H1 (cell line): Measurements from ENCODE around the gene FHAD1. TPM values are rescaled to one million over a fixed set of nuclear protein-coding genes. Genes with fewer than 3 reads are reported as not detected.

ENCODE experiments used
- CTCF ChIA-PET: fragments of 300-600 bp; sonication (Branson Sonifier 250); formaldehyde crosslinking; loops from one replicate; lab custom pipeline; 2021; ENCODE audit not compliant: partially characterized antibody; lab: Charles Lee
- POLR2A ChIA-PET: fragments of 300-600 bp; sonication (Branson Sonifier 250); formaldehyde crosslinking; loops from one replicate; lab custom pipeline; 2021; ENCODE audit warnings: inconsistent platforms; ENCODE audit not compliant: partially characterized antibody; lab: Charles Lee
- DNase-seq, 2 experiments: peaks; one replicate each; pipeline versions ENCODE4 v3.0.0 to v3.0.0-alpha.2; 2010 to 2022; ENCODE audit warnings: low spot score in 2 of 2, low read depth in 1 of 2, mixed read lengths in 1 of 2
- FAIRE-seq: peaks from 2 replicates; lab custom pipeline; 2011; peaks lifted over from hg19 to GRCh38; lab: Jason Lieb, UNC
- H2AFZ ChIP-seq: 2 replicates; pipeline ENCODE4 v1.8.1; 2012; ENCODE audit warnings: low read length, inconsistent platforms
- H2AK5ac ChIP-seq: 2 replicates; pipeline ENCODE4 v1.6.1; 2013; ENCODE audit warnings: low read depth, low read length
- H2BK120ac ChIP-seq: replicated peaks from 2 replicates; pipeline ENCODE3; 2013; ENCODE audit warnings: low read depth, low read length, inconsistent platforms
- H2BK12ac ChIP-seq: 2 replicates; pipeline ENCODE4 v1.6.1; 2013; ENCODE audit warnings: low read depth, low read length
- H2BK15ac ChIP-seq: 2 replicates; pipeline ENCODE4 v1.6.1; 2013; ENCODE audit warnings: low read length
- H2BK20ac ChIP-seq: 2 replicates; pipeline ENCODE4 v1.6.1; 2013; ENCODE audit warnings: low read length
- H2BK5ac ChIP-seq: 2 replicates; pipeline ENCODE4 v1.6.1; 2013; ENCODE audit warnings: low read depth, low read length
- H3K14ac ChIP-seq: 2 replicates; pipeline ENCODE4 v1.6.1; 2013; ENCODE audit warnings: inconsistent platforms; ENCODE audit not compliant: insufficient read length
- H3K18ac ChIP-seq: 2 replicates; pipeline ENCODE4 v1.6.1; 2013; ENCODE audit warnings: low read length; ENCODE audit errors: extremely low read depth
- H3K23ac ChIP-seq: 2 replicates; pipeline ENCODE4 v1.6.1; 2013; ENCODE audit warnings: inconsistent platforms; ENCODE audit not compliant: insufficient read length
- H3K23me2 ChIP-seq: 2 replicates; pipeline ENCODE4 v1.6.1; 2013; ENCODE audit warnings: low read depth, low read length
- H3K27ac ChIP-seq: 2 replicates; pipeline ENCODE4 v1.6.1; 2011; ENCODE audit warnings: low read depth, low read length, inconsistent platforms
- H3K27me3 ChIP-seq, 4 experiments: replicated peaks in 1 of 4; 1 replicate in 1 of 4; 2 replicates in 3 of 4; pipeline versions ENCODE4 v1.6.1 to v1.8.1; 2011 to 2013; ENCODE audit warnings: low read length in 3 of 4, mild to moderate bottlenecking in 3 of 4, inconsistent platforms in 2 of 4, mixed read lengths in 2 of 4, moderate library complexity in 1 of 4; ENCODE audit not compliant: control insufficient read depth in 3 of 4, insufficient read depth in 3 of 4; ENCODE audit errors: extremely low read depth in 1 of 4
- H3K36me3 ChIP-seq, 4 experiments: 2 replicates each; pipeline versions ENCODE4 v1.6.1 to v1.8.1; 2011 to 2013; ENCODE audit warnings: mild to moderate bottlenecking in 4 of 4, low read length in 3 of 4, moderate library complexity in 2 of 4, control low read depth in 1 of 4, inconsistent platforms in 1 of 4; ENCODE audit not compliant: insufficient read depth in 4 of 4, control insufficient read depth in 2 of 4
- H3K4ac ChIP-seq: replicated peaks from 2 replicates; pipeline ENCODE3; 2013; ENCODE audit warnings: low read length, low read depth, mixed read lengths, inconsistent platforms; ENCODE audit not compliant: insufficient read length
- H3K4me1 ChIP-seq, 4 experiments: replicated peaks in 1 of 4; 1 replicate in 1 of 4; 2 replicates in 3 of 4; pipeline versions ENCODE4 v1.6.1 to v1.8.1; 2011 to 2013; ENCODE audit warnings: low read length in 3 of 4, inconsistent platforms in 2 of 4, mixed read lengths in 1 of 4; ENCODE audit not compliant: insufficient read depth in 4 of 4, control insufficient read depth in 3 of 4
- H3K4me2 ChIP-seq, 2 experiments: 2 replicates each; pipeline versions ENCODE4 v1.6.1 to v1.8.1; 2011 to 2013; ENCODE audit warnings: low read depth in 2 of 2, low read length in 2 of 2, control low read depth in 1 of 2, inconsistent platforms in 1 of 2, mild to moderate bottlenecking in 1 of 2; ENCODE audit not compliant: insufficient read depth in 1 of 2
- H3K4me3 ChIP-seq, 4 experiments: fragments of 200-600, 300-600 bp in 1 of 4; sonication (generic), shearing (Covaris generic), sonication (Bioruptor Twin) in 1 of 4; 2 replicates each; pipeline versions ENCODE4 v1.5.1 to v1.8.1; 2011 to 2016; ENCODE audit warnings: low read length in 4 of 4, low read depth in 3 of 4, control low read depth in 2 of 4, inconsistent platforms in 2 of 4, mild to moderate bottlenecking in 2 of 4, mixed read lengths in 1 of 4, moderate library complexity in 1 of 4; ENCODE audit not compliant: insufficient read depth in 2 of 4; ENCODE audit errors: extremely low read depth in 1 of 4
- H3K56ac ChIP-seq: replicated peaks from 2 replicates; pipeline ENCODE3; 2013; ENCODE audit warnings: low read depth, mild to moderate bottlenecking, mixed read lengths, low read length, inconsistent platforms; ENCODE audit not compliant: insufficient read length
- H3K79me1 ChIP-seq: 2 replicates; pipeline ENCODE4 v1.6.1; 2013; ENCODE audit warnings: low read depth, low read length, control low read depth
- H3K79me2 ChIP-seq, 2 experiments: 2 replicates each; pipeline versions ENCODE4 v1.6.1 to v1.8.1; 2012 to 2013; ENCODE audit warnings: low read length in 2 of 2, mild to moderate bottlenecking in 2 of 2, inconsistent platforms in 1 of 2; ENCODE audit not compliant: insufficient read depth in 2 of 2, control insufficient read depth in 1 of 2
- H3K9ac ChIP-seq, 4 experiments: replicated peaks in 1 of 4; 1 replicate in 1 of 4; 2 replicates in 3 of 4; pipeline versions ENCODE4 v1.6.1 to v1.8.1; 2011 to 2013; ENCODE audit warnings: low read depth in 3 of 4, low read length in 3 of 4, control low read depth in 2 of 4, mild to moderate bottlenecking in 2 of 4, moderate library complexity in 2 of 4, inconsistent platforms in 1 of 4; ENCODE audit errors: extremely low read depth in 1 of 4
- H3K9me3 ChIP-seq, 2 experiments: 2 replicates each; pipeline versions ENCODE4 v1.6.1 to v1.8.1; 2012 to 2013; ENCODE audit warnings: mild to moderate bottlenecking in 2 of 2, moderate library complexity in 2 of 2, control low read depth in 1 of 2, inconsistent platforms in 1 of 2, low read depth in 1 of 2, low read length in 1 of 2, mixed read lengths in 1 of 2; ENCODE audit not compliant: insufficient read depth in 2 of 2
- H4K20me1 ChIP-seq, 2 experiments: replicated peaks in 1 of 2; 2 replicates each; pipeline versions ENCODE3 to v1.8.1; 2011 to 2013; ENCODE audit warnings: inconsistent platforms in 2 of 2, low read length in 2 of 2, mild to moderate bottlenecking in 1 of 2; ENCODE audit not compliant: insufficient read depth in 2 of 2, control insufficient read depth in 1 of 2
- H4K5ac ChIP-seq: 2 replicates; pipeline ENCODE4 v1.6.1; 2013; ENCODE audit warnings: low read length, low read depth, mixed read lengths, inconsistent platforms; ENCODE audit not compliant: insufficient read length
- H4K8ac ChIP-seq: 2 replicates; pipeline ENCODE4 v1.8.0; 2013; ENCODE audit warnings: mild to moderate bottlenecking, moderate library complexity, low read length, inconsistent platforms; ENCODE audit not compliant: insufficient read depth; ENCODE audit errors: extremely low read depth
- H4K91ac ChIP-seq: replicated peaks from 2 replicates; pipeline ENCODE3; 2013; ENCODE audit warnings: low read length, mixed read lengths, inconsistent platforms; ENCODE audit not compliant: insufficient read length
- CEBPB ChIP-seq: IDR thresholded peaks from 2 replicates; pipeline ENCODE4 v1.6.1; 2012; ENCODE audit warnings: low read depth, low read length
- CTCF ChIP-seq, 3 experiments: IDR thresholded peaks; 1 replicate in 2 of 3; 2 replicates in 1 of 3; pipeline versions ENCODE4 v1.5.1 to v1.6.1; 2011; ENCODE audit warnings: low read length in 3 of 3, mild to moderate bottlenecking in 3 of 3, inconsistent platforms in 2 of 3, low read depth in 1 of 3, moderate library complexity in 1 of 3; ENCODE audit not compliant: insufficient read depth in 1 of 3; ENCODE audit errors: control extremely low read depth in 1 of 3
- KDM4A ChIP-seq: IDR thresholded peaks from one replicate; pipeline ENCODE4 v1.7.1; 2012; ENCODE audit warnings: low read depth, mild to moderate bottlenecking, moderate library complexity, low read length, inconsistent platforms; ENCODE audit not compliant: severe bottlenecking
- MAFK ChIP-seq: IDR thresholded peaks from 2 replicates; pipeline ENCODE4 v1.6.1; 2012; ENCODE audit warnings: low read depth, mild to moderate bottlenecking, improper control_type of control experiment, low read length
- MAX ChIP-seq: IDR thresholded peaks from 2 replicates; pipeline ENCODE4 v1.6.1; 2012; ENCODE audit warnings: inconsistent platforms
- RNF2 ChIP-seq: fragments of 200-900, 300-1000 bp; sonication (generic); IDR thresholded peaks from 2 replicates; pipeline ENCODE4 v1.7.1; 2016; ENCODE audit warnings: borderline replicate concordance, low read depth, mild to moderate bottlenecking, antibody characterized with exemption, low read length; ENCODE audit not compliant: poor library complexity, severe bottlenecking; ENCODE audit errors: missing control alignments
- WGBS, 2 experiments: shearing (Covaris generic) in 1 of 2; methylation state at CpG; one replicate each; pipeline versions ENCODE4 v1.1.6 to v1.1.7; 2013 to 2015; ENCODE audit warnings: low lambda C conversion rate in 2 of 2, mixed read lengths in 2 of 2, inconsistent platforms in 1 of 2, low coverage in 1 of 2, missing lambda C conversion rate in 1 of 2; ENCODE audit not compliant: insufficient replicate concordance in 2 of 2, insufficient coverage in 1 of 2, insufficient read length in 1 of 2; ENCODE audit errors: extremely low coverage in 1 of 2, missing lambda C conversion rate in 1 of 2; 5-methylcytosine and 5-hydroxymethylcytosine counted together
- polyA plus RNA-seq, 7 experiments: library from polyadenylated mRNA; depleted of rRNA in 3 of 7; stranded (reverse) in 5 of 7; unstranded in 2 of 7; fragments of >200 nt in 5 of 7; fragments of 200-250 nt in 2 of 7; gene quantifications; 1 replicate in 5 of 7; 2 replicates in 1 of 7; 4 replicates in 1 of 7; pipeline versions ENCODE4 v1.2.1 to v1.2.3, GENCODE V29; 2011 to 2013; ENCODE audit warnings: missing spikeins in 2 of 7, mixed read lengths in 2 of 7
- total RNA-seq: library from RNA; stranded (reverse); fragmentation: NEBNext Ultra II Directional; extraction: Animal tissue kit (Norgen Biotek cat#: 25700); gene quantifications from 2 replicates; pipeline ENCODE4 v1.2.1, GENCODE V29; 2021

The FHAD1 gene
- total and polyA plus RNA-seq, 2 of the 8 experiments (the other 6 are each of a cell fraction or from before 2014, with no cell fraction given), result 0.39 to 0.69 TPM

GRCh38 chr1:15344800-15345704, 98.0 kb downstream of the FHAD1 start:
- Histone ChIP-seq H2BK120ac (no peak overlapping the region), H3K23me2 (no peaks in the 10 kb centered on the region), H2BK20ac (no peak overlapping the region), H3K36me3 (no peaks in the 10 kb centered on the region), H3K14ac (no peak overlapping the region), H3K4me1 (no peaks in the 10 kb centered on the region; a peak in 1 of 7 replicates), H2BK15ac (0 out of 2 replicates have a peak overlapping the region, but pooled peaks have one; percentile 61), H3K9ac (no peak overlapping the region), H3K27me3 (no peaks in the 10 kb centered on the region), H3K56ac (no peak overlapping the region), H4K20me1 (no peaks in the 10 kb centered on the region), H4K5ac (no peak overlapping the region), H3K4me3 (no peak overlapping the region), H2AFZ (no peak overlapping the region), H4K91ac (no peak overlapping the region), H3K27ac (no peak overlapping the region), H3K9me3 (no peaks in the 10 kb centered on the region), H3K79me2 (no peaks in the 10 kb centered on the region), H3K4ac (no peak overlapping the region), H2AK5ac (no peak overlapping the region), H3K18ac (no peak overlapping the region), H3K23ac (no peak overlapping the region), H2BK12ac (peak overlapping the region; percentile 80; the same call in 1 of the 2 replicates), H3K4me2 (no peak overlapping the region), H4K8ac (no peak overlapping the region), H2BK5ac (no peak overlapping the region), H3K79me1 (no peaks in the 10 kb centered on the region)
- WGBS, 2 experiments, result 86% methylated on average over 23 of the region's 23 CpGs; no CpG with 5 or more reads in 1 of the 2 experiments
- CTCF ChIA-PET, result interaction anchor here (0.5 to 1.8 kb wide), 3 partner anchors 21 to 356 kb away, joined by 4 to 5 read pairs (median 4); no protein-coding TSS in a partner anchor
- POLR2A ChIA-PET, result no interaction called here
- FAIRE-seq, result no peak
- TF ChIP-seq CTCF (IDR thresholded peaks at IDR 0.05; ENCODE audit: control extremely low read depth in 1 of 3, insufficient read depth in 1 of 3, low read depth in 1 of 3, low read length in 3 of 3), result no peak
- no peak for TF ChIP-seq MAX
- no peak for TF ChIP-seq CEBPB
- no peak for TF ChIP-seq MAFK
- no peak for TF ChIP-seq RNF2
- no peak for TF ChIP-seq KDM4A
- DNase-seq, result no peak
